Caki2 (cell line): ENCODE data around the gene FOXO3. TPM values are rescaled to one million over a fixed set of nuclear protein-coding genes. Genes with fewer than 3 reads are reported as not detected.
A peak's percentile ranks its signal among the peaks of the same experiment; 100 is the strongest.

Experiments used
- DNase-seq: peaks from one replicate; pipeline ENCODE4 v3.0.0-alpha.2; 2015; ENCODE audit warnings: low read depth
- in situ Hi-C: cut with HindIII; loops from 2 replicates; pipeline ENCODE4 v1.10.0; 2016; ENCODE audit warnings: low sequenced_read_pairs, low pct_unique_long_range_greater_than_20kb, mixed read lengths
- total RNA-seq: library from RNA; depleted of rRNA; stranded (reverse); fragments of >200 nt; shearing (Covaris generic); gene quantifications from 2 replicates; pipeline ENCODE4 v1.2.3, GENCODE V29; 2014; ENCODE audit warnings: low replicate concordance

Gene FOXO3
- total RNA-seq, 1 experiment from 2014 or later = 10.0 TPM

DNA sequence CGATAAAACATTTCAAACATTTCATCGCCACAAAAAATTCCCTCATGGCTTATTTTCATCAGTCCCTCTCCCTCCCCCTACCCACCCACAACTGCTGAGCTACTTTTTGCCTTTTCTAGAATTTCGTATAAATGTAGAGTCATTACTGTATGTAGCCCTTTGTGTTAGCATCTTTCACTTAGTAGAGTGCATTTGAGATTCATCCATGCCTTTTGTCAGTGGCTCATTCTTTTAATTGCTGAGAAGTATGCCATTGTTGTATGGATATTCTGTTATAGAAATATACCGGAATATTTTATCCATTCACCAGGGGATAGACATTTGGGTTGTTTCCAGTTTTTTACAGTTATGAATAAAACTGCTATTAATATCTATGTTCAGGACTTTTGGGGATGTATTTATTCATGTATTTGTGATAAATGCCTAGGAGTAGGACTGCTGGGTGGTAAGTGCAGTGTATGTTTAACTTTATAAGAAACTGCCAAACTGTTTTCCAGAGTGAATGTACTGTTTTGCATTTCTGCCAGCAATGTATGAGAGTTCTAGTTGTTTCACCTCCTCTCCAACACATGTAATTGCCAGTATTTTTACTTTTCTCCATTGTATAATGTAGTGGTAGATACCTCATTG is 50.4 kb downstream of the FOXO3 start:
- no peak for DNase-seq
- in situ Hi-C loops = no loop called here

DNA sequence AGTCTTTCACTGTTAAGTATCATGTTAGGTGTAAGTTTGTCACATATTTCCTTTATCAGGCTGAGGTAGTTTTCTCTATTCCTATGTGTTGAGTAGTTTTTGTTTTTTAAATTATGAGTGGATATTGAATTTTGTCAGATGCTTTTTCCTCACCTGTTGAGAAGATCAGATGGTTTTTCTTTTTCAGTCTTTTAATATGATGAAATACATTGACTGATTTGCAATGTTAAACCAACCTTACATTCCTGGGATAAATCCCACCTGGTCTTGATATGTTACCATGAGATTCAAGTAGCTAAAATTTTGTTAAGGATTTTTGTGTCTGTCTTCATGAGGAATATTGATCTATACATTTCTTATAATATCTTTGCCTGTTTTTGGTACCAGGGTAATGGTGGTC is 52.1 kb downstream of the FOXO3 start:
- in situ Hi-C loops = no loop called here
- DNase-seq = no peak

DNA sequence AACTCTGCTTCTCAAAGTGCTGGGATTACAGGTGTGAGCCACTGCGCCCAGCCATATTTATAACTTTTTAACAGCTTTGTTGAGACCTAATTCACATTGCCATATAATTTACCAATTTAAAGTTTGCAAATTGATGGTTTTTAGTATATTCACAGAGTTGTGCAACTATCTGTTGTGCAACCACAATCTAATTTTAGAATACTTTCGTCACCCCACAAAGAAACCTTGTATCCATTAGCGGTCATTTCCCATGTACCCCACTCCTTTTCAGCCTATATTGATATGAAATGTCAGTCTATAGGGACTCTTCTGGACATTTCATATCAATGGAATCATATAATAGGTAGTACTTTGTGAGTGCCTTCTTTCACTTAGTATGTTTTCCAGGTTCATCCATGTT is 55.8 kb downstream of the FOXO3 start:
- in situ Hi-C loops = no loop called here
- no peak for DNase-seq

DNA sequence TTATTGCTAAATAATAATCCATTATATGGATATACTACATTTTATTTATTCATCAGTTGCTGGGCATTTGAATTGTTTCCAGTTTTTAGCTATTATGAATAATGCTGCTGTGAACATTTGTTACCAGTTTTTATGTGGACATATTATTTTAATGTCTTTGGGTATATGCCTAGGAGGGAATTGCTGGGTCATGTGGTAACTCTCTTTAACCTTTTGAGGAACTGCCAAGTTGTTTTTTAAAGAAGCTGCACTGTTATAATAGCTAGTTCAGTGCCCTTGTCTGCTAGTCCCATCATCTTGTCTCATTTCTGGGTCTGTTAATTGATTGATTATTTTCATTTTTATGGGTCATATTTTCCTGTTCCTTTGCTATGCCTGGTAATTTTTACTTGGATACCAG is 56.3 kb downstream of the FOXO3 start:
- in situ Hi-C loops = no loop called here
- no peak for DNase-seq

DNA sequence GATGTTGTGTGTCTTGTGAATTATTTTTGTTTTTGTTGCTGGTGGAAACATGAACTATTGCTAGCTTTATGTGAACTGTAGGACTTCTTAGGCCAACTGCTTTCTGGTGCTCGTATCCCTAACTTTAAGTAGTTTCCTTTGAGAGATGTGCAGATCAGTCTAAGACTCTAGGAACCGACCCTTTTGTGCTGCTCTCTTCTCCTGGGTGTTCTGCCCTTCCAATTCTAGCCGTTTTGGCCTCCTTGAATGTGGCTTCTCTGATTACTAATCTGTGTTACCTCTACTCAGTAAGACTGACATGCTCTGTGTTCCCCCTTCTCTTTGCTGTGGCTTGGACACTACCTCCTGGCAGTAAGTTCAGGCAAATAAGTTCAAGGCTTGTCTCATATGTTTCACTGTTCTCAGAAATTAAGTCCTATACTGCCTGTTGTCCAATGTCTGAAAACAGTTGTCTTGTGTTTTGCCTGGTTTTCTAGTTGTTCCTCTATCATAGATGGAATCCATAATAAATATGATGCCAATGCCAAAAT is 58.0 kb downstream of the FOXO3 start:
- no peak for DNase-seq
- in situ Hi-C loops = no loop called here

DNA sequence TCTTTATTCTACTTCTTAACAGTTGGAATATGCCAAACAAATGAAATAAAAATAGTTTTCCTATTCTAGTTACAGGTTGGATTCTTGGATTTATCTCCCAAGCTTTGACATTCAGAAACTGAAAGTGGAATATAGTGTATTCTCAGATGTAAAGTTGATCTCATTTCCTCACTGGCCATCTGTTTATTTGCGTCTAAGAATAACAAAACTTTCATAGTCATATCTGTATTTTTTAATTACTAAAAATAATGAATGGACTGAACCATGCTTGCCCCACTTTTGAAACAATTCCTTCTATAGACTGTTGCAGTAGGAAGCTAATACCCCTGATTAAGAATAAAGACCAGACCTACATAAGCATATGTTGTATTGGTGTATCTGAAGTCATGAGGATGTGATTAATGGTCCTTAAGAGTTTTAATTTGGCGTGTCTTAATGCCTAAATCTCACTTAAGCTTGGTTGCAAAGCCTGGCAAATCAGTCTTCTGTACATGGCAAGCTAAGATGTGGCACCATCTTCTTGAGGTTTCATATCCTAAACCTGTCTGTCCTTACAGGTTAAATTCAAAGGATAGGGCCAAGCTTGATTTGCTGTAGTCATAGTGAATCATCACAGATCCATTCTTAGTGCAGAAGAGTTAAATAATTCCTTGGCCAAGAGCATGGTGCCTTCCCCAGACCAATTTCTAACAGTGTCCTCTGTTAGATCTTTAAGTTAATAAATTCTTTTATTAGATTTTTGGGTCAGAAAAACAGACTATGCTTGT is 58.9 kb downstream of the FOXO3 start:
- no peak for DNase-seq
- in situ Hi-C loops = no loop called here

DNA sequence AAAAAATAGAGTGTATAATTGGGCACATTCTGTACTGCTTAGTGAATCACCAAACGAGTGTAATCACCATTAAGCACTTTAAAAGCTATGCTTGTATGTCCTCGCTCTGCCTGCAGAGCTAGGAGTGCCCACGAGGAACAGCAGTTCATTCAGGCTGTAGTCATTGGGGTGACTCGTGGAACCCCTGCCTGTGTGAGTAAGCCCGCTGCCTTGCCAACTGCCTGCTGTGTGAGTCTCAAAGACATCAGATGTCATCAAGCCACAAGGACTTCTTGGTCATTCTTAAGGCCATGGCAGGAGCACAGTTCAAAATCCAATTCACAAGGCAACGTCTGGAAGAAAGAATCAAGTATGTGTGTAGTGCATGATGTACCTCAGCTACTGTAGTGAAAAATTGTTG is 60.4 kb downstream of the FOXO3 start:
- in situ Hi-C loops = no loop called here
- DNase-seq = peak; percentile 18

DNA sequence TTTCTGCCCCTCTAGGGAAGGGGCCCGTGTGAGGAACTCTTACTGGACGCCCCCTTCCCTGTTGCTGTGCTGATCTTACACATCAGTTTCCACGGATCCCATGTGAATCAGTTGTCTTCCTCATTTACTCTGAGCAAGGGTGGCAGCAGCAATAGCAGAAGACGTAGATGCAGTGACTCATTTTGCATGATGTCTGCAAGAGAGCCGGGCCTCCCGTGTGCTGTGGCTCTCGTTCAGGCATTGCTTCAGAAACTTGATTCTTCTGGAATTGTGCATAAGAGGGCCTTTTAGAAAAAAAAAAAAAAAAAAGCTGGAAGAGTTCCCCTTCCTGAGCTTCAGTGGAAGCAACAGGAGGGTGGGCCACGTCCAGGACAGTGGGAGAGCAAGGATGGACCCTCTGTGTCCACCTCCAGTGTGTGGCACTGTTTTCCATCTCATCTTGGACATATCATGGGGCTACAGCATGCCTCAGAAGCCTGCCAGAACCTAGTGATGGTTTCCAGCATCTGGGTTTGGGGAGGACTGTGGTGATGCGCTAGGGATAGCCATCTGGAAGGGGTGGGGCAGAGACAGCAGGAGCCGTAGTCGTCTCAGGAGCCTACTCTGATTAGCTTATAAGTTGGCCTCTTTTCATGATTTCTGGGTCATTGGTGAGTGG is 62.1 kb downstream of the FOXO3 start:
- peak; percentile 59 for DNase-seq
- in situ Hi-C loops = no loop called here

DNA sequence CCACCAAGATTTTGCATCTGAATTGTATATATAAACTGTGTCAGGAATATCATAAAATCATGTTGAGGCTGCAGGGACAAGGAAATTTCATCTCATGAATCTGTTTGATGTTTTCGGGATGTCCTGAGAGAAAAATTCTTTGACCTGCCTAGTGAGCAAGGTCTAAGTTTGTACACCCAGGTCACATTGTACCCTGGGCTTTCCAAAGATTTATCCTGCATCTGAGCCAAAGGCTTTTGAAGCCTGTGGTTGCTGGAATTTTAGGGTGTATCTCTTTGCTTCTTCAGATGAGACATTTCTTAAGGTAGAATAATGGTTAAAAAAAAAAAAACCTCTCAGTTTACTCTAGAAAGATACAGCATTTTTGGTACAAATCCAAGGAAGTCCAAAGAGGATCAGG is 63.3 kb downstream of the FOXO3 start:
- DNase-seq = no peak
- in situ Hi-C loops = no loop called here

DNA sequence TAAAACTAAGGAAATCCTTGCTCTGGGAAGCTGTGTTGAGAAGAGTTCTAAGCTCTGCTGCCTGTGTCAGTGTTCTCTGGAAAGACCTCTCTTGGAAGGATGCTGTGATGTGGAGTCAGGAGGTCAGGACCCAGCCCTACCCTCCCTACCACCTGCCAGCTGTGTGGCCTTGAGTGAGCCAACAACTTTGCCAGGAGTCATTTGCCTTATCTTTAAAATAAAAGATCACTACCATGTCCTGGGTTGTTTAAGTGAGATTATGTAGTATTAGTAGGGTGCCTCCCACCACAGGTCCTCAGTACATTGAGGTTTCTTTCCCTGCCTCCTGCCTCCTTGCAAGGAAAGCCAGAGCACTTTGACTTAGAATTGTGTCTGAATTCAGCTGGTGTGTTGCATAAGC is 64.9 kb downstream of the FOXO3 start:
- in situ Hi-C loops = no loop called here

DNA sequence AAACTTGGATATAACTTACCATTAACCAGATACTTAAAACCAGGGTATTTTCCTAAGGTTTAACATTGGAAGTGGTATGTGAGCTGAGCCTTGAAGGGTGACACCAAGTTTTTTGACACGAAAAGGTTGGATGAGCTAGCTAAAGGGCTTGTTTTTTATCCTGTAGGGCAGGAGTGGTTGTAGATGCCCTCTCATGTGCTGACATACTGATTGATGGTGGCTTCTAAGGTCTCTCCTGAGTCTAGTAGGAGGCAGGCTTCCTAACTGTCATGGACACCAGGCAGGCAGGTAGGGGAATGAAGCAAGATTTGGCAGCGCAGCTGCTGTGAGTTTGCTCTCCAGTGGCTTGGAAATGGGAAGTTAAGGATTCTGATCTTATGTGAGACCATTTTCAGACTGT is 66.1 kb downstream of the FOXO3 start:
- DNase-seq = no peak
- in situ Hi-C loops = no loop called here

More for the DNA sequence above, 64.9 kb downstream of the FOXO3 start:
- no peak for DNase-seq

DNA sequence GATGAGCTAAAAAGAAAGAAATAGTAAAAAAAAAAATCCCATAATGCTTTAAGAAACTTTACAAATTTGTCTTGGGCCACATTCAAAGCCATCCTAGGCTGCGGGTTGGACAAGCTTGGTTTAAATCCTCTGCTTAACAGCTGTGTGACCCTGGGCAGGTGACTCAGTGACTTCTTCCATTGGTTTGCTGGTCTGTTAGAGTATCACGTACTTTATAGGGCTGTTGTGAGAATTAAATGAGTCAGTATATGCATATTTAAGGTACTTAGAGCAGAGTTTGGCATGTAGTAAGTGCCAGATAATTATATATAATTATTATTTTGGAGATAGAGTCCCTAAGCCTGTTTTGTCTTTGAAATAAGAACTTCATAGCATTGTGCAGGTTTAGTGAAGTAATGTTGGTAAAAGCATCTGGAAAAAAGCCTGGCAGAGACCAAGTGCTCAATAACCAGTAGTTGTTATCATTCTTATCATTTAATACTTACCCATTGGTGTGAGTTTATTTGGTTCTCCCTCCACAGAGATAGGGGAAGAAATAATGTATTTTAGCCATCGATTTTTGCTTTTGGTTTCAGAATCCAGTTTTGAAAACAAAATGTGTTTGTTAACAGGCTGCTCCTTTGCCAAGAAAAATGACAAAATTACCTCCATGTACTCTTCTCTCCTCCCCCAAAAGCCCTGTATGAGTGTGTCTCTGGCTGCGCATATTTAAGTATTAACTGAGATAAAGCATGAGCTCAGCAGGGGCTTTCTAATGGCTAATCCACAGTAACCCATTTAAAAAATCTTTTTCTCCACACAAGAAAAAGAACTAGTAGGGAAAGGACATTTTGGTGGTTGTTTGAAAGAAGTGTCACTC is 67.2 kb downstream of the FOXO3 start:
- no peak for DNase-seq
- in situ Hi-C loops = no loop called here

DNA sequence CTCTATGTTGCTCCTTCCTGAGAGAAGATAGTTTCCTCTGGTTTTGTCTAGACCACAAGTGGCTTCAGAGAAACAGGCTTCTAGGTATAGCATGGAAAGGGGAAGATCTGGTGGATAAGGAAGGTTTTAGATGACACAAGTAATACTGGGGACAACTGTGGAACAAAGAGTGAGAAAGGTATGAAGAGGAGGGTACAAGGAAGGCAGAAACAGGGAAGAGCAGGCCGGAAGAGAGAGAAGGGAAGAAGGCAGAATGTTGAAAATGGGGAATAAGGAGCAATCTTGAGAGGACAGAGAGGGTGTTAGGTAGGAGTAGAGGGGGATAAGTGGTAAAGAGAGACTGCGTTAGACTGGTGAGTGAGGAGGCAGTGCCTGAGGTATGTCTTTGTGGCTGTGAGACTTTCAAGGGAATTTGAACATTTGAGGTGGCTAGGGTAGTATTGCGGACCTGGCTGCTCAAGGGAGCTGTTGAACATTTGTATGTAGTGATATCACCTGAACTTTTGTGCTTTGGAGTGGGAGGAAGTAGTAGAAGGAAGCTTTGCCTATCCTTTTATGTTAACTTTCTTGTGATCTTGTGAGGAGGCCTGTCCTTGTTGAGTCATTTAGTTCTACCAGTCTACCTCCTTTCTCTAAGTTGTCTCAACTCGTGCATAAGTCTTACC is 69.5 kb downstream of the FOXO3 start:
- in situ Hi-C loops = no loop called here
- DNase-seq = no peak

DNA sequence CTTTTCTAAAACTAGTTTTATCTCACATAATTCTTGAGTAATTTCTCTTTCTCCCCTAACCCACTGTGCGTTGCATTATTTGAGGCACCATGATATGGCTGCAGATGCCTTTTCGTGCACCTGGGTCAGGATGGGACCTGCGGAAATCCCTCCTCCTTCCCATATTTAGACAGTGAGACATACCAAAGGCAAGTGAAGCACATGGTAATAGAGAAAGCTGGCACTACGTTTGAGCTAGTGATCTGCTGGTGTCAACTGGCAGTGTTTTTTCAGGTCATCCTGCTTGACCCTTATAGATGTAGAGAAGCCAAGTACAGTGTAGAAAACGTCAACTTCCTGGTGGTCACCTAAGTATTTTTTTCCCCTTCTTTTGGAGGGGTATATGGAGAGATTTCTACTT is 71.7 kb downstream of the FOXO3 start:
- DNase-seq = no peak
- in situ Hi-C loops = no loop called here

DNA sequence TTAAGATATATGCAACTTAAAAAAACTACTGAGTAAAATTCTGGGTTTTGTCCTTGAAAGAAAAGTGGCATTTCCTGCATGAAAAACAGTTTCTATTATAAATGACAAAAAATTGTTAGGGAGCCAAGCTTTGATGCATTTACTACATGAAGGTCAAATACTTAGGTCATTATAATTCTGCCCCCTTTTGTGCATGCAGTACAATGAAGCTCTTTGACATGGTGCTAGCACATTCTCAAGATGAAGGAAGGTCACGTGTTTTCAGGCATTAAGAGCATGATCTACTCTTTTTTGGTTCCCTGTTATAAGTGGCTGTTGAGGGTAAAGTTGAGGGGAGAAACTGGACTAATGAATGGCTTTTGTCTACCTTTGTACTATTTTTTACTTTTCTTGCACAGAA is 72.7 kb downstream of the FOXO3 start:
- in situ Hi-C loops = no loop called here
- DNase-seq = no peak

DNA sequence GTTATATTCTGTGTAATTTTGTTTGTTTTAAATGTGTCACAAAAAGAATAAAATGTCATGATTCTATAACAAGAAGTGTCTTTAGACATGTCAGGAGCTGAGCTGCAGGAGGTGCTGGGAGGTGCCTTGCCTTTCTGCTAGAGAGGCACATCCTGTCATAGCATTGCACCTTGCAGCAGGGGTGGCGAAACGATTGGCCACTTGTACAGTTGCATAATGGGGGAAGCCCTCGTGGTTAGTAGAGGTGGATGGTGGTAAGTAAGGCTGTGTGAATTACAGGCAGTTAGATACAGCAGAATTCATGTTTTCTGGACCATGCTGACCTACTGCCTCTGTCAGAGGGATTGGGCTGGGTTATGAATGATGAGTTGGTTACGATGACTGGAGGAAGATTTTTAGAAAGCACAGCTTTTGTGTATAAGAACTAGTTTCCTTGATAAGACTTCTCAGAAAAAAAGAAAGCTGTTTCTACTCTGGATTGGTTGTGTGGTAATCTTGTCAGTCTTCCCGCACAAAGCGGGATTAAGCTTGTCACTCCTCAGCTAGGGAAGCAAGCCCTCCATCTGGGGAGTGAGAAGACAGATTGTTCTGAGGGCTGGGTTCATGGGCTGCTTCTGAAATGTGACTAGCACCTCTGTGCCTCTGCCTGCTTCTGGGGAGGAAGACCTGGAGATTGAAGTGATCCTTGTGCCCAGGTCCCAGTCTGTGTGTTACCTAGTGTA is 74.9 kb downstream of the FOXO3 start:
- no peak for DNase-seq
- in situ Hi-C loops = no loop called here

DNA sequence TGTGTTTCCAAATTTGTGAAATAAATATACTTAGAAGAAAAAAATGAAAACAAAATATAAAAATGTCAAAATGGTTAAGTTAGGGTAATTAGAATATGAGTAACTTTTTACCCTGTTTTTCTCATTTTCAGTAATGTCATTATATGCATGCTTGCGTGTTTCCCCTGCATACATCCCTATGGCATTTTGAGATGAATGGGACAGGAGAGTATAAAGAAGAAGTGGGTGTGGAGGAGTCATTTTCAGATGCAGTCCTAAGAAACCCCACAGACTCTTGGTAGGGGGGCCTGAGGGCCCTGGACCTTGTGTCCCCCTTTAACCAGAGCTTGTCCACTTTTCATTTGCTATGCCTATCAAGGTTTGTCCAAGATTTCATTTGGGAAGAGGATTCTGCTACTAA is 77.2 kb downstream of the FOXO3 start:
- in situ Hi-C loops = no loop called here
- no peak for DNase-seq
